Loucy (cell line): Measurements from ENCODE around the gene MACROD2.

Experiments used
- H2AFZ ChIP-seq: fragments of 200-600 bp; sonication (generic); 2 replicates; pipeline ENCODE4 v1.6.0; 2016; ENCODE audit warnings: antibody characterized with exemption, mild to moderate bottlenecking, low read length, moderate library complexity
- H3F3A ChIP-seq: fragments of 200-600 bp; 2 replicates; pipeline ENCODE4 v1.6.0; 2016; ENCODE audit warnings: antibody characterized with exemption, low read depth, mild to moderate bottlenecking
- H3K27me3 ChIP-seq: fragments of 200-600 bp; sonication (generic); 2 replicates; pipeline ENCODE4 v1.6.1; 2014; ENCODE audit warnings: low read length, mild to moderate bottlenecking; ENCODE audit not compliant: insufficient read depth, poor library complexity, severe bottlenecking
- H3K36me3 ChIP-seq: fragments of 200-600 bp; sonication (generic); 2 replicates; pipeline ENCODE4 v1.6.1; 2016; ENCODE audit warnings: low read length; ENCODE audit not compliant: insufficient read depth
- H3K4me1 ChIP-seq: fragments of 200-600 bp; sonication (generic); 2 replicates; pipeline ENCODE4 v1.5.1; 2014; ENCODE audit warnings: low read length, mild to moderate bottlenecking; ENCODE audit not compliant: insufficient read depth, poor library complexity, severe bottlenecking
- H3K4me2 ChIP-seq: fragments of 200-600 bp; sonication (generic); 2 replicates; pipeline ENCODE4 v1.6.0; 2014; ENCODE audit warnings: antibody characterized with exemption, low read length, low read depth, mild to moderate bottlenecking; ENCODE audit not compliant: poor library complexity, severe bottlenecking
- H3K4me3 ChIP-seq: fragments of 200-600 bp; sonication (generic); 2 replicates; pipeline ENCODE4 v1.5.1; 2014; ENCODE audit warnings: low read length, mild to moderate bottlenecking, mixed read lengths; ENCODE audit not compliant: poor library complexity, severe bottlenecking
- H3K79me2 ChIP-seq: fragments of 200-600 bp; sonication (generic); 2 replicates; pipeline ENCODE4 v1.6.1; 2014; ENCODE audit warnings: low read length; ENCODE audit not compliant: insufficient read depth
- H3K9ac ChIP-seq: fragments of 200-600 bp; sonication (generic); 2 replicates; pipeline ENCODE4 v1.6.0; 2014; ENCODE audit warnings: mild to moderate bottlenecking, low read depth, low read length, moderate library complexity; ENCODE audit not compliant: poor library complexity, severe bottlenecking
- H3K9me2 ChIP-seq: fragments of 200-600 bp; sonication (generic); replicated peaks from 2 replicates; pipeline ENCODE4 v1.6.1; 2016; ENCODE audit warnings: low read depth, low read length, mixed read lengths
- H3K9me3 ChIP-seq: fragments of 200-600 bp; sonication (generic); 2 replicates; pipeline ENCODE4 v1.6.1; 2014; ENCODE audit warnings: mild to moderate bottlenecking, antibody characterized with exemption, low read length, low read depth; ENCODE audit not compliant: insufficient read depth
- H4K20me1 ChIP-seq: fragments of 200-600 bp; sonication (generic); 2 replicates; pipeline ENCODE4 v1.6.0; 2014; ENCODE audit warnings: antibody characterized with exemption, low read length, mild to moderate bottlenecking; ENCODE audit not compliant: insufficient read depth, poor library complexity, severe bottlenecking
- CTCF ChIP-seq: fragments of 200-600 bp; sonication (generic); conservative IDR thresholded peaks from 2 replicates; pipeline ENCODE4 v1.5.1; 2014; ENCODE audit warnings: mild to moderate bottlenecking, antibody characterized with exemption, low read length
- EZH2phosphoT487 ChIP-seq: fragments of 200-600 bp; IDR thresholded peaks from 2 replicates; pipeline ENCODE4 v1.6.1; 2018; ENCODE audit warnings: antibody characterized with exemption, mild to moderate bottlenecking, moderate library complexity, borderline replicate concordance

MACROD2 gene

GRCh38 chr20:15774926-15775325 lies 1779.6 kb downstream of the MACROD2 start:
- Histone ChIP-seq H4K20me1 (no peaks in the 10 kb centered on the region), H3K4me2 (no peak overlapping the region), H3K36me3 (no peaks in the 10 kb centered on the region), H3K27me3 (no peaks in the 10 kb centered on the region), H3K4me3 (no peak overlapping the region), H3K9me3 (no peaks in the 10 kb centered on the region), H2AFZ (no peak overlapping the region), H3K79me2 (no peaks in the 10 kb centered on the region), H3K9me2 (no peaks in the 10 kb centered on the region), H3K9ac (no peak overlapping the region), H3K4me1 (no peaks in the 10 kb centered on the region), H3F3A (no peaks in the 10 kb centered on the region)
- TF ChIP-seq EZH2phosphoT487 (no peak), CTCF (no peak)

GRCh38 chr20:15776770-15777466 lies 1781.6 kb downstream of the MACROD2 start:
- H3F3A ChIP-seq: no peaks in the 10 kb centered on the region
- no peaks in the 10 kb centered on the region for H3K27me3 ChIP-seq
- no peak overlapping the region for H3K9ac ChIP-seq
- no peaks in the 10 kb centered on the region for H3K9me2 ChIP-seq
- H3K79me2 ChIP-seq: no peaks in the 10 kb centered on the region
- no peak for TF ChIP-seq EZH2phosphoT487
- no peaks in the 10 kb centered on the region for H4K20me1 ChIP-seq
- no peak overlapping the region for H2AFZ ChIP-seq
- no peaks in the 10 kb centered on the region for H3K9me3 ChIP-seq
- H3K4me3 ChIP-seq: no peak overlapping the region
- no peak overlapping the region for H3K4me2 ChIP-seq
- no peaks in the 10 kb centered on the region for H3K36me3 ChIP-seq
- H3K4me1 ChIP-seq: no peaks in the 10 kb centered on the region

GRCh38 chr20:15784020-15784419 lies 1788.7 kb downstream of the MACROD2 start:
- Histone ChIP-seq H4K20me1 (no peaks in the 10 kb centered on the region), H3F3A (no peaks in the 10 kb centered on the region), H3K9me2 (no peaks in the 10 kb centered on the region), H3K79me2 (no peaks in the 10 kb centered on the region), H3K4me2 (no peak overlapping the region), H3K4me1 (no peaks in the 10 kb centered on the region), H3K36me3 (no peaks in the 10 kb centered on the region), H3K9ac (no peak overlapping the region), H3K27me3 (no peaks in the 10 kb centered on the region), H2AFZ (no peak overlapping the region), H3K9me3 (no peaks in the 10 kb centered on the region), H3K4me3 (no peak overlapping the region)
- no peak for TF ChIP-seq CTCF
- no peak for TF ChIP-seq EZH2phosphoT487

- no peaks in the 10 kb centered on the region for H3K36me3 ChIP-seq
- no peak overlapping the region for H3K4me3 ChIP-seq
- no peak overlapping the region for H3K4me2 ChIP-seq
- no peaks in the 10 kb centered on the region for H3K9me3 ChIP-seq
- H3K27me3 ChIP-seq: no peaks in the 10 kb centered on the region
- TF ChIP-seq CTCF: no peak
- no peak for TF ChIP-seq EZH2phosphoT487
- no peaks in the 10 kb centered on the region for H3K4me1 ChIP-seq
- no peaks in the 10 kb centered on the region for H4K20me1 ChIP-seq
- no peaks in the 10 kb centered on the region for H3F3A ChIP-seq
- no peaks in the 10 kb centered on the region for H3K79me2 ChIP-seq
- no peaks in the 10 kb centered on the region for H3K9me2 ChIP-seq
- no peak overlapping the region for H2AFZ ChIP-seq
- H3K9ac ChIP-seq: no peak overlapping the region
Observed at GRCh38 chr20:15789079-15789478, 1793.8 kb downstream of the MACROD2 start.
